Right lobe of liver (tissue), 6 donors: ENCODE results near the gene TMEM187. TPM values are rescaled to one million over a fixed set of nuclear protein-coding genes. Genes with fewer than 3 reads are reported as not detected.

Experiments
- ATAC-seq, 4 donors: fragments of 200-7000 bp; cut with Tn5 transposase; one replicate each; pipeline ENCODE4 v1.9.1; 2020; ENCODE audit warnings: mild to moderate bottlenecking in 4 of 4, moderate library complexity in 4 of 4
- DNase-seq, 3 donors: peaks; one replicate each; pipeline ENCODE4 v3.0.0-alpha.2; 2020
- H3K27ac ChIP-seq, 3 donors: fragments of 200-600 bp; one replicate each; pipeline ENCODE4 v1.8.0; 2022
- H3K27me3 ChIP-seq, 2 donors: fragments of 200-600 bp; one replicate each; pipeline ENCODE4 v1.8.0; 2022
- H3K36me3 ChIP-seq, 4 donors: fragments of 200-600 bp; sonication (generic) in 1 of 4; one replicate each; pipeline versions ENCODE4 v1.5.1 to v1.8.0; 2017 to 2022; ENCODE audit warnings: control low read depth in 1 of 4
- H3K4me1 ChIP-seq, 4 donors: fragments of 200-600 bp; sonication (generic) in 1 of 4; one replicate each; pipeline versions ENCODE4 v1.5.1 to v1.8.0; 2017 to 2022; ENCODE audit warnings: control low read depth in 1 of 4
- H3K4me3 ChIP-seq, 3 donors: fragments of 200-600 bp; one replicate each; pipeline ENCODE4 v1.8.0; 2022
- H3K9me3 ChIP-seq, 4 donors: fragments of 200-600 bp; sonication (generic) in 1 of 4; one replicate each; pipeline versions ENCODE4 v1.5.1 to v1.8.0; 2017 to 2022; ENCODE audit warnings: control low read depth in 1 of 4
- POLR2A ChIP-seq: fragments of 450-650 bp; IDR thresholded peaks from one replicate; pipeline ENCODE4 v1.6.1; 2017; ENCODE audit warnings: antibody characterized with exemption, mild to moderate bottlenecking
- WGBS: methylation state at CpG from one replicate; pipeline ENCODE4 v1.1.6; 2018; ENCODE audit warnings: low coverage, low lambda C conversion rate; ENCODE audit not compliant: insufficient coverage; ENCODE audit errors: missing lambda C conversion rate; 5-methylcytosine and 5-hydroxymethylcytosine counted together
- intact Hi-C, 2 donors: fragments of 100-400 bp; cut with DNase I; formaldehyde crosslinking; loops; one replicate each; pipeline versions ENCODE4 v1.11.2 to v1.14.1; 2022
- total RNA-seq, 6 experiments: library from RNA; depleted of rRNA in 2 of 6; stranded (reverse); fragments of >200 nt in 2 of 6; fragmentation: NEBNext Ultra II Directional in 3 of 6; extraction: Animal tissue kit (Norgen Biotek cat#: 25700) in 3 of 6; gene quantifications; one replicate each; pipeline versions ENCODE4 v1.1.0 to v1.2.4, GENCODE V29; 2016 to 2023
- TF ChIP-seq, protein P1 (sequence below), 4 donors: fragments of 200-600 bp in 3 of 4; fragments of 450-650 bp in 1 of 4; IDR thresholded peaks; one replicate each; pipeline versions ENCODE4 v1.5.1 to v1.8.0; 2016 to 2022; ENCODE audit warnings: antibody characterized with exemption in 4 of 4, mild to moderate bottlenecking in 2 of 4
- donor health status: DM: no; HTN: yes; CAD: no.
- donor health status: DM: no; HTN: no; CAD: no.
- donor health status: DM: no; HTN: no; CAD: no.
- donor health status: DM: no; HTN: yes; CAD: no.
- donor health status: DM: no; HTN: yes; CAD: no.

TMEM187 gene
- total RNA-seq, 6 experiments from 2014 or later, result 3.8 to 10.3 (median 5.9) TPM

DNA sequence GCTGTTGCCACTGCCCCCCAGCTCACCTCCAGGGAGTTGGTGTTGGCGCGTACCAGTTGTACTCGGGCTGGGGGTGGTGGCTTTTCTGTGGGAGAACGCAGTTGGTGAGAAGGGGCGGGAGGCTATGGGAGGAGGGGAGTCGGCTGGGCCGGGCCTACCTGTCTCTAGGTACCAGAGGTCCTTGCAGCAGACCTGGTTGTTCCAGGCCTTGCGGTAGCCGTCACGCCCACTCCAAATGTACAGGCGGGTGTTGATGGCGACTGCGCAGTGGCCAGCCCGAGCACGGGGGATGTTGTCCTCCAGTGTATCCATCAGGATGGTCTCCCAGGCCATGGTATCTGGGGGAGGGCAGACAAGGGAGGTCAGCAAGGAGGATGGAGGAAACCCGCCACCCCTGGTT lies 12.5 kb upstream of the TMEM187 start:
- WGBS, result 73% methylated on average over 3 of the region's 16 CpGs
- ATAC-seq (no peak), DNase-seq (no peak)
- intact Hi-C loops, result no loop called here
- TF ChIP-seq POLR2A, result no peak
- H3K4me1 ChIP-seq, result no peaks in the 10 kb centered on the region
- H3K27ac ChIP-seq, result no peak overlapping the region
- peaks cover 0 to 77% (median 29%) of the 10 kb centered on the region in 4 donors for H3K36me3 ChIP-seq
- H3K9me3 ChIP-seq, result no peaks in the 10 kb centered on the region
- no peaks in the 10 kb centered on the region for H3K27me3 ChIP-seq
- H3K4me3 ChIP-seq, result no peak overlapping the region

DNA sequence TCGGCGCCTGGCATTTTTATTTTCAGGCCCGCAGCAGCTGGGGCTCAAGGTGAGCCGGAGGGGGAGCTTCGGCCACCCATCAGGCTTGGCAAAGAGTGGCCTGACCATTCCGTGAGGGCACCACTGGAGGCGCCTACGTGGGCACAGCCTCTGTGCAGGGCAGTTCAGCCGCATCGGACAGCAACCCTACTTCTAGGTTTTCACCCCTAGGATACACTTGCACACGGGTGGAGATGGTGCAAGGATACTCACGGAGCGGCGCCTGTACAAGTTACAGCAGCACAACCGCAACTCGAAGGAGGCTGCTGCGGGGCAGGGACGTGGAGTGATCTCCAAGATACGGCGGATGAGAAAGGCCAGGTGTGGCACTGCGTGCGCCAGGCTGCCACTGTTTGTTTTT lies 11.8 kb upstream of the TMEM187 start:
- Histone ChIP-seq H3K9me3 (no peaks in the 10 kb centered on the region), H3K36me3 (peaks cover 0 to 77% (median 29%) of the 10 kb centered on the region in 4 donors), H3K27ac (no peak overlapping the region), H3K27me3 (no peaks in the 10 kb centered on the region), H3K4me3 (no peak overlapping the region), H3K4me1 (peaks cover 0 to under 1% (median 0%) of the 10 kb centered on the region in 4 donors)
- DNase-seq (no peak), ATAC-seq (no peak)
- intact Hi-C loops, result no loop called here
- WGBS, result 93% methylated on average over 16 of the region's 22 CpGs
- TF ChIP-seq, protein P1, sequence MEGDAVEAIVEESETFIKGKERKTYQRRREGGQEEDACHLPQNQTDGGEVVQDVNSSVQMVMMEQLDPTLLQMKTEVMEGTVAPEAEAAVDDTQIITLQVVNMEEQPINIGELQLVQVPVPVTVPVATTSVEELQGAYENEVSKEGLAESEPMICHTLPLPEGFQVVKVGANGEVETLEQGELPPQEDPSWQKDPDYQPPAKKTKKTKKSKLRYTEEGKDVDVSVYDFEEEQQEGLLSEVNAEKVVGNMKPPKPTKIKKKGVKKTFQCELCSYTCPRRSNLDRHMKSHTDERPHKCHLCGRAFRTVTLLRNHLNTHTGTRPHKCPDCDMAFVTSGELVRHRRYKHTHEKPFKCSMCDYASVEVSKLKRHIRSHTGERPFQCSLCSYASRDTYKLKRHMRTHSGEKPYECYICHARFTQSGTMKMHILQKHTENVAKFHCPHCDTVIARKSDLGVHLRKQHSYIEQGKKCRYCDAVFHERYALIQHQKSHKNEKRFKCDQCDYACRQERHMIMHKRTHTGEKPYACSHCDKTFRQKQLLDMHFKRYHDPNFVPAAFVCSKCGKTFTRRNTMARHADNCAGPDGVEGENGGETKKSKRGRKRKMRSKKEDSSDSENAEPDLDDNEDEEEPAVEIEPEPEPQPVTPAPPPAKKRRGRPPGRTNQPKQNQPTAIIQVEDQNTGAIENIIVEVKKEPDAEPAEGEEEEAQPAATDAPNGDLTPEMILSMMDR (IDR thresholded peaks at IDR 0.05), result no peak
- TF ChIP-seq POLR2A, result no peak

DNA sequence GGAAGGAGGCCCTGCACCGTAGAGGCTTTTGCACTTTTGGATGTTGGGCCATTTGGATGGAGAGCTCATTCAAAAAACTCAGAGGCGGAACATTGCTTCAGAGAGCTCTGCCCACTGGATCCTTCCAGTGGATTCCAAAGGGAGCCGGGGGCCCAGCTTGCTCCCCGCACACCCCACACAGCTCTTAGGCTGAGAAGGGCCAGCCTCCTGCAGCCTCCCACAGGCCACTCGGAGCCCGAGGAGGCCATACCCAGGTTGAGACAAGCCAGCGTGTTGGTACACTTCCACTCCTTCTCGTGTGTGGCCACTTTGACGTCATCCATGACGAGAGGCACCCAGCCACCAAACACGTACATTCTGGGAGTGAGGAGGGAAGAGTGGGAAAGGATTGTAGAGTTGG lies 11.3 kb upstream of the TMEM187 start:
- ATAC-seq (no peak), DNase-seq (no peak)
- peaks cover 0 to 73% (median 29%) of the 10 kb centered on the region in 4 donors for H3K36me3 ChIP-seq
- TF ChIP-seq, protein P1 (IDR thresholded peaks at IDR 0.05), result no peak
- no peak for TF ChIP-seq POLR2A
- no peaks in the 10 kb centered on the region for H3K27me3 ChIP-seq
- H3K27ac ChIP-seq, result no peak overlapping the region
- intact Hi-C loops, result no loop called here
- no peak overlapping the region for H3K4me3 ChIP-seq
- 100% methylated on average over 1 of the region's 11 CpGs for WGBS
- peaks cover 0 to 6% (median 0%) of the 10 kb centered on the region in 4 donors for H3K4me1 ChIP-seq
- no peaks in the 10 kb centered on the region for H3K9me3 ChIP-seq

DNA sequence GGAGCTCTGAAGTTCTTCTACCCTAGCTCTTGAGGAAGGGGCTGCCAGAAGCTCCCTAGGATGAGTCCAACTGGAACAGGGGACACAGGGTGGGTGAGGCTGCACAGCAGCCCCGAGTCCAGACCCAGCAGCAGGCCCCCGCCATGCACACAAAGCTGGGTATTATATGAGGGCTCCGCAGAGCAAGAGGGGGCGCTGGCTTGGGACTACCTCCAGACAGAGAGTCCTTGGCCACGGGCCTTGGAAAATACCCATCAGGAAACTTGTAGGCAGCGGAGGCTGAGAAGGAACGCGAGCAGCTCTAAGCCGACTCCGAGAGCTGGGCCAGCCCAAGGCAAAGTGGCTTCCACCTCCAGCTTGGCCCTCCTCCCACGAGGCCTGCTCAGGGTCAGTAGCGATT lies 9.0 kb upstream of the TMEM187 start:
- whole genome bisulfite sequencing, result no CpG with 5 or more reads among the region's 12 CpGs
- DNase-seq (no peak), ATAC-seq (no peak)
- H3K27ac ChIP-seq, result no peak overlapping the region
- H3K36me3 ChIP-seq, result peaks cover 0 to 58% (median 22%) of the 10 kb centered on the region in 4 donors
- H3K4me3 ChIP-seq, result no peak overlapping the region
- intact Hi-C loops, result no loop called here
- H3K27me3 ChIP-seq, result no peaks in the 10 kb centered on the region
- peaks cover 0 to 27% (median 0%) of the 10 kb centered on the region in 4 donors for H3K4me1 ChIP-seq
- no peaks in the 10 kb centered on the region for H3K9me3 ChIP-seq
- TF ChIP-seq, protein P1 (IDR thresholded peaks at IDR 0.05), result no peak
- TF ChIP-seq POLR2A, result no peak

DNA sequence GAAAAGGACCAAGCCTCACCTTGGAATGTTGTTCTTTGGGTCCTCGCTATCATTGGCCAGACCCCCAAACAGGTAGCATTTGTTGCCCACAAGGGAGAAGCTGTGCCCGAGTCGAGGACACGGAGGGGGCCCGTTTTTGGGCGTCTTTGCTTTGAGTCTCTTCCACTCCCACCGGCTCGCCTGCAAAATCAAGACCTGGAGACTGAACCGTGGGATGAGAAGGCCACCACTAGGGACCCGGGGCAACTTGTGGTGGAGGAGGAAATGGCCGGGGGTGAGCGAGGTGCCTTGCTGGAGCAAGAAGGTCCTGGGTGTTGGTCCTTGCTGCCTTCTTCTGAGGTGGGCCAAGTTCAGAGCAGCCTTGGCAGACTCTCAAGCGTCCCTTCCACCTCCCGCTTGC lies 8.4 kb upstream of the TMEM187 start:
- Histone ChIP-seq H3K4me1 (peaks cover 0 to 33% (median 0%) of the 10 kb centered on the region in 4 donors), H3K9me3 (no peaks in the 10 kb centered on the region), H3K4me3 (no peak overlapping the region), H3K27ac (no peak overlapping the region), H3K27me3 (no peaks in the 10 kb centered on the region), H3K36me3 (peaks cover 0 to 52% (median 20%) of the 10 kb centered on the region in 4 donors)
- DNase-seq (no peak), ATAC-seq (no peak)
- intact Hi-C loops, result no loop called here
- TF ChIP-seq POLR2A, result no peak
- TF ChIP-seq, protein P1 (IDR thresholded peaks at IDR 0.05), result no peak
- WGBS, result 100% methylated on average over 2 of the region's 14 CpGs
